GM21515 (cell line): ENCODE results near the gene CASP5.
"Not testable (repeated sequence)": the region's sequence is repeated elsewhere in the genome, so short reads cannot be mapped to it uniquely, and the experiment has no call there.

Experiments
- ATAC-seq: cut with Tn5 transposase; IDR thresholded peaks from one replicate; pipeline ENCODE4 v1.9.1; 2021; ENCODE audit not compliant: unreplicated experiment

Gene CASP5

GRCh38 chr11:105023003-105023402 is at the start of gene CASP5:
TSS of gene CASP5 (minus strand) at chr11:105023168. CDS start at chr11:105023136, 32 bp downstream.
- ATAC-seq, result no peak

GRCh38 chr11:105072080-105072479 is 49.1 kb upstream of the CASP5 start:
- ATAC-seq, result not testable (repeated sequence)

- no peak for ATAC-seq
These were observed 48.2 kb upstream of the CASP5 start for GRCh38 chr11:105071089-105071732.

- no peak for ATAC-seq
These were observed 47.3 kb upstream of the CASP5 start for GRCh38 chr11:105070306-105070705.

- not testable (repeated sequence) for ATAC-seq
These were observed 46.8 kb upstream of the CASP5 start for GRCh38 chr11:105069749-105070148.

- not testable (repeated sequence) for ATAC-seq
These were observed 40.4 kb upstream of the CASP5 start for GRCh38 chr11:105063245-105063941.

- no peak for ATAC-seq
These were observed 34.5 kb upstream of the CASP5 start for GRCh38 chr11:105057432-105057831.

- no peak for ATAC-seq
These were observed 33.5 kb upstream of the CASP5 start for GRCh38 chr11:105056446-105056845.

GRCh38 chr11:105054723-105055493 is 31.9 kb upstream of the CASP5 start:
- no peak for ATAC-seq

GRCh38 chr11:105052487-105052886 is 29.5 kb upstream of the CASP5 start:
- ATAC-seq, result no peak

GRCh38 chr11:105051559-105051958 is 28.6 kb upstream of the CASP5 start:
- no peak for ATAC-seq

GRCh38 chr11:105049481-105049880 is 26.5 kb upstream of the CASP5 start:
- no peak for ATAC-seq

GRCh38 chr11:105046898-105047579 is 24.1 kb upstream of the CASP5 start:
- no peak for ATAC-seq

GRCh38 chr11:105045676-105046296 is 22.8 kb upstream of the CASP5 start:
- ATAC-seq, result no peak

GRCh38 chr11:105044557-105045524 is 21.9 kb upstream of the CASP5 start, which contains the start of gene CARD16:
TSS of gene CARD16 (minus strand) at chr11:105045335. CDS start at chr11:105045297, 38 bp downstream.
- ATAC-seq, result peak; percentile 100

- ATAC-seq, result no peak
These were observed 19.2 kb upstream of the CASP5 start for GRCh38 chr11:105042178-105042577.

GRCh38 chr11:105040703-105041102 is 17.7 kb upstream of the CASP5 start:
- ATAC-seq, result no peak

GRCh38 chr11:105034813-105035620 is 12.0 kb upstream of the CASP5 start, which contains the start of gene CASP1:
TSS of gene CASP1 (minus strand) at chr11:105035144. CDS start at chr11:105035113, 31 bp downstream.
- ATAC-seq, result peak; percentile 98

GRCh38 chr11:105034388-105034787 is 11.4 kb upstream of the CASP5 start:
- peak; percentile 4 for ATAC-seq
